ENCODE results near the gene LRFN2. TPM values are rescaled to one million over a fixed set of nuclear protein-coding genes. Genes with fewer than 3 reads are reported as not detected.

The LRFN2 gene
- total RNA-seq, 1 donor from 2014 or later = 0.35 TPM

- Mint-ChIP-seq H3K4me1 (peaks cover 22% of the 10 kb centered on the region), H3K9me3 (no peaks in the 10 kb centered on the region), H3K4me3 (no peak overlapping the region), H3K36me3 (ENCODE audit: low read depth) (no peaks in the 10 kb centered on the region), H3K27ac (no peak overlapping the region), H3K27me3 (peaks cover 28% of the 10 kb centered on the region)
- peak; percentile 80 for DNase-seq
- intact Hi-C loops (cut with micrococcal nuclease) = no loop called here
Observed at GRCh38 chr6:40582892-40583291, 4.3 kb downstream of the LRFN2 start.

GRCh38 chr6:40579101-40579500, 8.1 kb downstream of the LRFN2 start:
- Mint-ChIP-seq H3K36me3 (ENCODE audit: low read depth) (no peaks in the 10 kb centered on the region), H3K4me3 (no peak overlapping the region), H3K27me3 (peaks cover 4% of the 10 kb centered on the region), H3K27ac (no peak overlapping the region), H3K9me3 (no peaks in the 10 kb centered on the region), H3K4me1 (peaks cover 8% of the 10 kb centered on the region)
- intact Hi-C loops (cut with micrococcal nuclease) = no loop called here
- DNase-seq = no peak

DNA sequence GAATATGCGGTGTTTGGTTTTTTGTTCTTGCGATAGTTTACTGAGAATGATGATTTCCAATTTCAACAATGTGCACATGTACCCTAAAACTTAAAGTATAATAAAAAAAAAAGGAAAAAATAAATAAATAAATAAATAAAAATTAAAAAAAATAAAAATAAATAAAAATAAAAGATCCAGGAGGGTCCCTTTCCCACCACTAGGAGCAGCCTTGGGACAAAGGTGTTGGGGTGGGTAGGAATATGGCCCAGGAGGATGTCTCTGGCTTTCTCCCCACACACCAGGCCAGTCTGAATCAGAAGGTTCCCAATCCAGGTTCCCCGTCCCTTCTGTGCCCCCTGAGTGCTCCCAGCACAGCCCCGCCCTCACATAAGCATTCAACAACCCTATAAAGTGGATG, 9.5 kb downstream of the LRFN2 start:
- no peak overlapping the region for H3K4me3 Mint-ChIP-seq
- no peak for DNase-seq
- no peak overlapping the region for H3K27ac Mint-ChIP-seq
- H3K36me3 Mint-ChIP-seq (ENCODE audit: low read depth) = no peaks in the 10 kb centered on the region
- intact Hi-C loops (cut with micrococcal nuclease) = no loop called here
- peaks cover 3% of the 10 kb centered on the region for H3K27me3 Mint-ChIP-seq
- no peaks in the 10 kb centered on the region for H3K4me1 Mint-ChIP-seq
- H3K9me3 Mint-ChIP-seq = no peaks in the 10 kb centered on the region

- H3K9me3 Mint-ChIP-seq = no peaks in the 10 kb centered on the region
- DNase-seq = no peak
- no peaks in the 10 kb centered on the region for H3K36me3 Mint-ChIP-seq (ENCODE audit: low read depth)
- intact Hi-C loops (cut with micrococcal nuclease) = no loop called here
- H3K4me1 Mint-ChIP-seq = peaks cover 2% of the 10 kb centered on the region
- no peak overlapping the region for H3K4me3 Mint-ChIP-seq
- peaks cover 5% of the 10 kb centered on the region for H3K27me3 Mint-ChIP-seq
- H3K27ac Mint-ChIP-seq = no peak overlapping the region
Observed at GRCh38 chr6:40573221-40573620, 13.9 kb downstream of the LRFN2 start.

- intact Hi-C loops (cut with micrococcal nuclease) = no loop called here
- no peak for DNase-seq
- Mint-ChIP-seq H3K36me3 (ENCODE audit: low read depth) (no peaks in the 10 kb centered on the region), H3K27ac (no peak overlapping the region), H3K27me3 (peaks cover 7% of the 10 kb centered on the region), H3K9me3 (no peaks in the 10 kb centered on the region), H3K4me3 (no peak overlapping the region), H3K4me1 (peaks cover 2% of the 10 kb centered on the region)
Observed at GRCh38 chr6:40569162-40569910, 17.8 kb downstream of the LRFN2 start.

DNA sequence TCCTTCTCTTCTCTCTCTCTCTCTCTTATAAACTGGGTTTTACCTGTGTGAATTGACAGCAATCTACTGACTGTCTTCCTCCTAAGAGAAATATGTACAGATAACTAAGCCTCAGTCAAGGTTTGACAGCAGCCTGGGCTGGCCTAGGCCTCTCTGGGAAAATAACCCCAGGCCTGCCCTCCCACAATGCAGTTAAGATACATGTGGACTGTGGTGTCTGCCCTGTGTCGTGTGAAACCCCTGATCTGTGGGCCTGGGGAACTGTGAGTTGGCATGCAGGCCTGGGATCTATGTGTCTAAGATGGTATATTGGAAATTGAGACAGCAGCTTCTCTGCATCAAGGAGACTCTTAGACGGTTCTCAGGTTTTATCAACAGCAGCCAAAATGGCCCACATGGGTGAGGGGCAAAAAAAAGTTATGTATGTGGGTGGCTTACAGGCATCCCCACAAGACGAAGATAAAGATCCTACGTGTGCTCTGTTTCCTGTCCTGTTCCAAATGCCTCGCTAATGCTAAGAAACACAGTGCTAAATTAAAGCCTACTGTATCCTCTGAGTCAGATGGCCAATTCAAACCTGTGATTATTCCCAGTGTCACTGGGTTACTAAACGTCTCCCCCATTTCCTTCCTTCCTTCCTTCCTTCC, 19.0 kb downstream of the LRFN2 start:
- no peak for DNase-seq
- no peak overlapping the region for H3K27ac Mint-ChIP-seq
- no peaks in the 10 kb centered on the region for H3K36me3 Mint-ChIP-seq (ENCODE audit: low read depth)
- intact Hi-C loops (cut with micrococcal nuclease) = no loop called here
- H3K4me3 Mint-ChIP-seq = no peak overlapping the region
- peaks cover 2% of the 10 kb centered on the region for H3K4me1 Mint-ChIP-seq
- peaks cover 7% of the 10 kb centered on the region for H3K27me3 Mint-ChIP-seq
- H3K9me3 Mint-ChIP-seq = no peaks in the 10 kb centered on the region

- intact Hi-C loops (cut with micrococcal nuclease) = no loop called here
- no peaks in the 10 kb centered on the region for H3K9me3 Mint-ChIP-seq
- no peak overlapping the region for H3K27ac Mint-ChIP-seq
- H3K27me3 Mint-ChIP-seq = peaks cover 8% of the 10 kb centered on the region
- no peaks in the 10 kb centered on the region for H3K36me3 Mint-ChIP-seq (ENCODE audit: low read depth)
- H3K4me1 Mint-ChIP-seq = no peaks in the 10 kb centered on the region
- DNase-seq = no peak
- H3K4me3 Mint-ChIP-seq = no peak overlapping the region
Observed at GRCh38 chr6:40563111-40563510, 24.1 kb downstream of the LRFN2 start.

- H3K27me3 Mint-ChIP-seq = peaks cover 5% of the 10 kb centered on the region
- no peak overlapping the region for H3K27ac Mint-ChIP-seq
- no peak for DNase-seq
- intact Hi-C loops (cut with micrococcal nuclease) = no loop called here
- no peak overlapping the region for H3K4me3 Mint-ChIP-seq
- no peaks in the 10 kb centered on the region for H3K9me3 Mint-ChIP-seq
- H3K36me3 Mint-ChIP-seq (ENCODE audit: low read depth) = no peaks in the 10 kb centered on the region
- H3K4me1 Mint-ChIP-seq = no peaks in the 10 kb centered on the region
Observed at GRCh38 chr6:40559056-40559455, 28.1 kb downstream of the LRFN2 start.

GRCh38 chr6:40558102-40558501, 29.1 kb downstream of the LRFN2 start:
- H3K36me3 Mint-ChIP-seq (ENCODE audit: low read depth) = no peaks in the 10 kb centered on the region
- H3K9me3 Mint-ChIP-seq = no peaks in the 10 kb centered on the region
- H3K27me3 Mint-ChIP-seq = peaks cover 7% of the 10 kb centered on the region
- H3K4me3 Mint-ChIP-seq = no peak overlapping the region
- no peak overlapping the region for H3K27ac Mint-ChIP-seq
- no peak for DNase-seq
- no peaks in the 10 kb centered on the region for H3K4me1 Mint-ChIP-seq
- intact Hi-C loops (cut with micrococcal nuclease) = no loop called here

GRCh38 chr6:40556881-40557280, 30.3 kb downstream of the LRFN2 start:
- intact Hi-C loops (cut with micrococcal nuclease) = no loop called here
- Mint-ChIP-seq H3K36me3 (ENCODE audit: low read depth) (no peaks in the 10 kb centered on the region), H3K4me1 (no peaks in the 10 kb centered on the region), H3K4me3 (no peak overlapping the region), H3K27ac (no peak overlapping the region), H3K27me3 (peaks cover 7% of the 10 kb centered on the region), H3K9me3 (no peaks in the 10 kb centered on the region)
- DNase-seq = no peak

DNA sequence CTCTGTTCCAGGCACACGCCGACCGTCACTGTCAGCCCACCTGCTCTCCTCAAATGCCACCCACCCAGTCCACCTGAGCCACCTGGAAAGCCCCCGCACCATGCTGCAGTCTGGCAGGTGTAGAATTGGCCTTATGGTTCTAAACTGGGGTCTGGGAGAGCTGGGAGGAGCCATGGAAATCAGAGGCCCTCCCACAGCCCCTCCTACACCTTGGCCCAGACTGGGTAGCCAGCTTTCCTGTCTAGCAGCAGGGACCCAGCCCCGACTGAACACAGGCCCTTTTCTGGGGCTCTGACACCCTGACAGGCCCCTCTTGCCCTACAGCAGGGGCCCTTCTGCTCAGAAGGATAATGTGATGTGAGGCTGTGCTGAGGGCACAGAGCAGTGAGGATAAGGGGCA, 31.1 kb downstream of the LRFN2 start:
- intact Hi-C loops (cut with micrococcal nuclease) = no loop called here
- peaks cover 7% of the 10 kb centered on the region for H3K27me3 Mint-ChIP-seq

GRCh38 chr6:40555092-40555491, 32.1 kb downstream of the LRFN2 start:
- H3K27me3 Mint-ChIP-seq = peaks cover 6% of the 10 kb centered on the region
- H3K9me3 Mint-ChIP-seq = no peaks in the 10 kb centered on the region
- no peak overlapping the region for H3K4me3 Mint-ChIP-seq
- intact Hi-C loops (cut with micrococcal nuclease) = no loop called here
- no peaks in the 10 kb centered on the region for H3K36me3 Mint-ChIP-seq (ENCODE audit: low read depth)
- no peak for DNase-seq
- no peak overlapping the region for H3K27ac Mint-ChIP-seq
- H3K4me1 Mint-ChIP-seq = no peaks in the 10 kb centered on the region

More for the DNA sequence above, 31.1 kb downstream of the LRFN2 start:
- Mint-ChIP-seq H3K36me3 (ENCODE audit: low read depth) (no peaks in the 10 kb centered on the region), H3K4me3 (no peak overlapping the region), H3K9me3 (no peaks in the 10 kb centered on the region), H3K27ac (no peak overlapping the region), H3K4me1 (no peaks in the 10 kb centered on the region)
- DNase-seq = no peak

DNA sequence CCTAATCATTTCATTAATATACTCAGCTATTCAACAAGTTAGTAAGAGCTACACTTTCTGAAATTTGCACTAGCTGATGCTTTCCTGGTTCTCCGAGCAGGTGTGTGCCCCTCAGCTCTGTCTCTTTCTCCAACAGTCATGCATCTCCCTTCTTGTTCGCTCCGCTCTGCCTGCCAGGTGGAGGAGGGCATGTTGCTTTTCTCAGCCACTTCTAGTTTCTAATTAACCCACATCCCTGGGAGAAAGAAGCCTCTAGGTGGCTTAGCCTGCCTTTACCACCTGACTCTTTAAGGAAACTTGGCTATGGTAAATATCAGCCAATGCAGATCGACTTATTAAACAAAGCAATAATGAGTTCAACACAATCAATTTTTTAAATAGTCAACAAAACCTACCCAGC, 34.2 kb downstream of the LRFN2 start:
- H3K27ac Mint-ChIP-seq = no peak overlapping the region

DNA sequence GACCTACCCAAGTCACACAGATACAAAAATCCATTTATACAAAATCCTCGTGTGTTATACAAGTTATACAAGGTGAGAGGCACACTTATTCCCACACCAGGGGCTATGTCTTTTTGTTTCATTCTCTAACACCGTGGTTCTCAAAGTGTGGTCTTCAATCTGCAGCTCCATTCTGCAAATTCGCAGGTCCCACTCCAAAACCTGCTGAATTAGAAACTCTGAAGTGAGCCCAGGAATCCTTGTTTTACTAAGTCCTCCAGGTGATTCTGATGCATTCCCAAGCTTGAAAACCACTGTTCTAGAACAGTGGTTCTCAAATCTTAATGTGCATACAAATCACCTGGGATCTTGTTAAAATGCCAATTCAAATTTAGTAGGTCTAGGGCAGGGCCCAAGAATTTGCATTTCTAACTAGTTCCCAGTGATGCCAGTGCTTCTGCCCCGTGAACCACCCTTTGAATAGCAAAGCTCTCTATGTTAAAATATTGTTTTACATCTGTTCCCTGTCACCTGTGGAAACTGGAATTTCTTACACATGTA, 35.1 kb downstream of the LRFN2 start:
- H3K36me3 Mint-ChIP-seq (ENCODE audit: low read depth) = no peaks in the 10 kb centered on the region
- peaks cover 5% of the 10 kb centered on the region for H3K27me3 Mint-ChIP-seq
- no peaks in the 10 kb centered on the region for H3K9me3 Mint-ChIP-seq
- no peak overlapping the region for H3K27ac Mint-ChIP-seq
- no peak overlapping the region for H3K4me3 Mint-ChIP-seq
- DNase-seq = no peak
- intact Hi-C loops (cut with micrococcal nuclease) = loop anchor here (5.0 kb wide), 1 partner anchor 360 kb away; no protein-coding TSS in a partner anchor
- no peaks in the 10 kb centered on the region for H3K4me1 Mint-ChIP-seq

More for the DNA sequence above, 34.2 kb downstream of the LRFN2 start:
- H3K9me3 Mint-ChIP-seq = no peaks in the 10 kb centered on the region
- intact Hi-C loops (cut with micrococcal nuclease) = loop anchor here (5.0 kb wide), 1 partner anchor 359 kb away; no protein-coding TSS in a partner anchor
- H3K4me3 Mint-ChIP-seq = no peak overlapping the region
- H3K27me3 Mint-ChIP-seq = peaks cover 4% of the 10 kb centered on the region
- no peaks in the 10 kb centered on the region for H3K36me3 Mint-ChIP-seq (ENCODE audit: low read depth)
- no peak for DNase-seq
- no peaks in the 10 kb centered on the region for H3K4me1 Mint-ChIP-seq
